Heart left ventricle (tissue), 13 donors: ENCODE measurements around the gene HPSE2.

ENCODE experiments used
- CTCF ChIP-seq, 12 donors: fragments of 200-600 bp; sonication (generic) in 4 of 12; IDR thresholded peaks; one replicate each; pipeline versions ENCODE4 v1.5.0 to v1.8.0; 2018 to 2022; ENCODE audit warnings: antibody characterized with exemption in 12 of 12, mild to moderate bottlenecking in 5 of 12
- POLR2A ChIP-seq, 2 donors: fragments of 450-650 bp; IDR thresholded peaks; one replicate each; pipeline ENCODE4 v1.6.1; 2017; ENCODE audit warnings: antibody characterized with exemption in 2 of 2, mild to moderate bottlenecking in 2 of 2, moderate library complexity in 2 of 2
- donor health status: ischemic (EF 13 %, LVEDD 7.1; RV severe dilation, severe dysfunction).
- donor health status: DM: no; HTN: yes; CAD: no.
- donor health status: DM: no; HTN: no; CAD: no.
- donor health status: ischemic (EF 25% LVEDD 6.9; RV normal size, moderate dysfunction).
- donor health status: ischemic (EF 25% LVEDD 5.7; RV mildly dilated, moderate dysfunction).
- donor health status: ischemic (EF 35%, LVEDD 5.7; RV mildly dilated, moderate dysfunction).
- donor health status: nonischemic (EF 11% LVEDD 7.7; RV severe dilation, severe dysfunction).
- donor health status: DM: yes; HTN: yes; CAD: no.
- donor health status: PGD.
- donor health status: ischemic (EF 29% LVEDD 5.4; RV normal size, mild dysfunction).
- donor health status: nonischemic (EF 23%, LVEDD 6.1; RV moderate dilation, normal function).

DNA sequence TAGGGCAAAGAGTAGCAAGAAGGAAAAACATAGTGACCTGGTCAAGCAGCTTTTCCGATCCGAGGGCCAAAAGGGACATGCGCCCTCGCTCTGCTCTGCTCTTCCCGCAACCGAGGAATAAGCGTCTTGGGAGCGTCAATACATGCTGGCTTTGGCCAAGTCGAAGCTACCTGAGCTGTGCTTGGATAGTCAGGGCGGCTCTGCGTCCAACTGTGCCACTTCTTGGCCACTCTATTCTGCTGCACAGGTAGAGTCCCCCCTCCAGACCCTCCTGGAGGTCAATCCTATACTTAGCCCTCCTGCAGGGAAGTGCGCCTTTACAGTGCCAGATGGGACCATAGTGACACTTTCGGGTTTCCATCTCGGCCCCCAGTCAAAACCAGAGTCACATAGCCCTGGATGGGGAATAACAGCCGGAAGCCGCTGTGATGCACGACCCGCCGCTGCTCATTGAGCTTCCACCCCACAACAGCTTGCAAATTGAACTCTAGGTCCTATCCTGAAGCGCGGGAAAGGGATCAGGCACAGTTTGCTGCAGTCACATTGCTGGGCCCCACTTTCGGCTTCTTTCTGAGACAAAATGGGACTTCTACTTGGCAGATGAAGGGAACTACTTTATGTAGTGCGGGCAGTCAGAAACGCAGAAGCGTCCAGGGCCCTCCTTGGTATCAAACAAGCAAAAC, 1.1 kb upstream of the HPSE2 start:
- TF ChIP-seq CTCF (IDR thresholded peaks at IDR 0.05) (no peak), POLR2A (IDR thresholded peaks at IDR 0.05) (no peak)
